Umbilical cord (tissue), 2 donors: ENCODE measurements around the gene PHC2. TPM values are rescaled to one million over a fixed set of nuclear protein-coding genes. Genes with fewer than 3 reads are reported as not detected.
"Not testable (repeated sequence)": the region's sequence is repeated elsewhere in the genome, so short reads cannot be mapped to it uniquely, and the experiment has no call there.

Source experiments
- DNase-seq: peaks from one replicate; pipeline ENCODE4 v3.0.0-alpha.2; 2015; ENCODE audit warnings: low spot score
- total RNA-seq: library from RNA; depleted of rRNA; stranded (reverse); fragments of >200 nt; gene quantifications from one replicate; pipeline ENCODE4 v1.2.3, GENCODE V29; 2014; ENCODE audit warnings: low replicate concordance; ENCODE audit not compliant: insufficient read depth

Gene PHC2
- total RNA-seq, 1 donor from 2014 or later: 56.6 TPM

GRCh38 chr1:33295023-33295422 is 135.9 kb downstream of the PHC2 start:
- no peak for DNase-seq

- no peak for DNase-seq
These were observed 136.6 kb downstream of the PHC2 start for GRCh38 chr1:33294071-33295010.

- DNase-seq: no peak
These were observed 138.1 kb downstream of the PHC2 start for GRCh38 chr1:33292726-33293340.

- not testable (repeated sequence) for DNase-seq
These were observed 140.3 kb downstream of the PHC2 start for GRCh38 chr1:33290615-33291014.

GRCh38 chr1:33289858-33290154 is 141.1 kb downstream of the PHC2 start:
- DNase-seq: no peak

GRCh38 chr1:33288976-33289857 is 141.7 kb downstream of the PHC2 start:
- no peak for DNase-seq

- no peak for DNase-seq
These were observed 143.6 kb downstream of the PHC2 start for GRCh38 chr1:33287317-33287716.

- DNase-seq: no peak
These were observed 144.3 kb downstream of the PHC2 start for GRCh38 chr1:33286451-33287185.

GRCh38 chr1:33284049-33284448 is 146.8 kb downstream of the PHC2 start:
- DNase-seq: no peak

GRCh38 chr1:33282791-33283190 is 148.1 kb downstream of the PHC2 start:
- no peak for DNase-seq

- no peak for DNase-seq
These were observed 149.2 kb downstream of the PHC2 start for GRCh38 chr1:33281554-33282303.

GRCh38 chr1:33280091-33280661 is 150.7 kb downstream of the PHC2 start:
- no peak for DNase-seq

GRCh38 chr1:33277488-33278084 is 153.3 kb downstream of the PHC2 start:
- no peak for DNase-seq

- no peak for DNase-seq
These were observed 154.2 kb downstream of the PHC2 start for GRCh38 chr1:33276573-33277298.

GRCh38 chr1:33275706-33276572 is 155.0 kb downstream of the PHC2 start:
- DNase-seq: no peak

- no peak for DNase-seq
These were observed 155.7 kb downstream of the PHC2 start for GRCh38 chr1:33275195-33275594.

GRCh38 chr1:33274446-33274845 is 156.4 kb downstream of the PHC2 start:
- no peak for DNase-seq

- DNase-seq: no peak
These were observed 156.9 kb downstream of the PHC2 start for GRCh38 chr1:33273961-33274371.
